PC-9 (cell line): ENCODE measurements around the gene GLRB.

Experiments used
- CTCF ChIP-seq: fragments of 200-600 bp; sonication (generic); conservative IDR thresholded peaks from 2 replicates; pipeline ENCODE4 v1.6.1; 2017; ENCODE audit warnings: mixed run types, antibody characterized with exemption, mild to moderate bottlenecking, moderate library complexity
- EZH2 ChIP-seq: fragments of 200-600 bp; sonication (generic); IDR thresholded peaks from 2 replicates; pipeline ENCODE4 v1.8.0; 2017; ENCODE audit warnings: antibody characterized with exemption, low read depth

- TF ChIP-seq EZH2 (no peak), CTCF (no peak)
Observed at GRCh38 chr4:157095716-157096115, 19.8 kb downstream of the GLRB start.
